ENCODE results near the gene ZFHX3. TPM values are rescaled to one million over a fixed set of nuclear protein-coding genes. Genes with fewer than 3 reads are reported as not detected.

ZFHX3 gene
- polyA plus RNA-seq, 1 donor: 24.3 TPM

DNA sequence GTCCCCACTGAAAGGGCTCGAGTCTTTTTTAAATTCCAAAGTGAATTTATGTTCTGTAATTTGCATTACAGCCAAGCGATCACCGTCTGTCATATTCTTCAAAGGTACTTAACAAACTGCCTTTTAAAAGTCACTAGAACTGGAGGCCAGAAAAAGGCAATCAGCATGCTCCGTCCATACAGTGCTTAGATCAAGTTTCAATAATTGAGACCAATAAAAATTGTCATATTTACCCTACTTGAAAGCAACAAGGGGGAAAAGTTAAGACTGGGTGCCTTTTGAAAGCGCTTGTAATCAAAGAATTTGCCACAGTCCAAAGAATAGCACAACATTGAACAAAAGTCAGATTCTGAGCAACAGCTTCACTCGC, 9.0 kb upstream of the ZFHX3 start:
- DNase-seq: no peak

- no peak for DNase-seq
Observed at GRCh38 chr16:73056448-73056847, 8.5 kb upstream of the ZFHX3 start.

- no peak for DNase-seq
Observed at GRCh38 chr16:73054813-73055482, 7.0 kb upstream of the ZFHX3 start.

DNA sequence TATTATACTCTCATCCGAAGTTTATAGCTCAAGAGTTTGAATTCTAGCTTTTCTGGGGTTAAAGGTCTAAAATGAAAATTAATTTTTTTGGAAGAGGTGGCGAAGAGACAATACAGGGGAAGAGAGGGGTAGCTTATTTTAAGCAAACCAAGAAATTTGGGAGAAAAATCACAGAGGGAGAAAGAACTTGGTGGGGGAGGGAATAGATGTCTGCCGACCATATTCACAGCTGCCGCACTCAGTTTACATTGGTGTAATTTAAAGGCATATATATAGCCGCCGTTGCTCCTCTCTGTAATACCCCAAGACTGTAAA, 6.5 kb upstream of the ZFHX3 start:
- no peak for DNase-seq

DNA sequence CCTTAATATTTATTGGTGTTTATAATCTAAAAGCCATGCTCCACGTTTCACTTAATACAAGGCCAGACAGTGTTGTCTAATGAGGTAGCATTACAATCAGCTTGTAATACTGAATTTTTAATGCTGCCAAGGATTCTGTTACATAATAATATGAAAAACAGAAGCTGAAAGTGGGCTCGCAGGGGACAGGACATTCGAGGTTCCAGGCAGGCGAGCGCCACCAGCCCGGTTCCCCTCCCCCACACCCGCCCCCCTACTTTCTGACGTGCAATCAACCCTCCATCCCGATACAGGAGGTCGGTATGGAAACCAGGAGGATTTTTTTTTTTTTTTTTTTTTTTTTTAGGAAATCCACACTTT, 6.2 kb upstream of the ZFHX3 start:
- no peak for DNase-seq

- DNase-seq: no peak
Observed at GRCh38 chr16:73053364-73054124, 5.6 kb upstream of the ZFHX3 start.

- no peak for DNase-seq
Observed at GRCh38 chr16:73053038-73053363, 5.1 kb upstream of the ZFHX3 start.

DNA sequence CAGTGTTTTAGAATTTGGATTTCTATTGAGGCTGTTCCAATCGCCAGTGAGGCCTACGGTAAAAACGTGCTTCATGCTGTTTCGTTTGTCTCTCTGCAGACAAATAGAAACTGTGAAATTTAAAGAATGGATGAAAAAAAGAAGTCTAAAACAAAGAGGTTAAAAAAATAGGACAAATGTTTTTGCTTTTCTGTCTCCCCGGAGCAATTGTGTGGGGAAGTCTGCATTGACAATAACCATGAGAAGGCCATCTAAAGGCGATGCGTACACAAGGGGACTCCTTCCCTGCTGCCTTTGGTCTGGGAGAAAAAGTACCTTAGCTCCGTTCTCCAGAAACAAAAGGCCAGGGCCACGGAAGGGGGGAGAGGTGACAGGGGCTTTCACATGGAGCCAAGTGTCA, 4.6 kb upstream of the ZFHX3 start:
- no peak for DNase-seq

GRCh38 chr16:73051961-73052360, 4.0 kb upstream of the ZFHX3 start:
- DNase-seq: no peak

DNA sequence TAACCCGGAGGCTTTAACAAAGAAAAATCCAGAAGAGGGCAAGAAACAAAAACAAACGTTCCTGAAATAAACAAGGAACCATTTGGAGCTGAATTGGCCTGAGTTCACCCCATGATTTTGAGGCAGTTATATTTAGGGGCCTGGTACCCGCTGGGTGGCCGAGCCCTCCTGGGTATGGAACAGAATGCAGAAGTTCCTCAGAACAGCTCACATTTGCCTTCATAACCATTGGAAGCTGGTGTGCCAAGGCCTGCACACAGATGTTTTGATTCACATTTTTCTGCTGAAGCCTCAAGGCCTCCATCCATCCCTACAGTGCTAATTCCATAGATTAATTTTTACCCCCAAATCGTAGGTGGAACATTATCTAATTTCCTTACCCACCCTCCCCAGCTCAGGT, 3.3 kb upstream of the ZFHX3 start:
- no peak for DNase-seq

- DNase-seq: no peak
Observed at GRCh38 chr16:73050201-73051099, 2.5 kb upstream of the ZFHX3 start.

DNA sequence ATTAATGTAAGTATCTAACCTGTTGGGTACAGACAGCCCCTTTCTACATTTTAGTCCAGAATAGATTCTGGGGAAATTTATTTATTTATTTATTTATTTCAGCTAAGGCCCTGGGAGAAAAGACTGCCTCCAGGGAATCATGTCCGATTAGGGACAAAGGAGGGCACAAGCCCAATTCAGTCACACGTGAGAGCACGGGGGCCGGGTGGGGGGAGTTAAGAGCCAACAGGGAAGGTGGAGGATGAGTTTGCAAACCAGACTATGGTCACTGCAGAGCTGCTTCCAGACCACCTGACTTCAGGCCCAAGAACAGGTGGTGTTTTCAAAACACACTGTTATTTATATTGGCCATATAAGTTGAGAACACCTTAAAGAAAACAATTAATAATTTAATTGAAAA, 1.6 kb upstream of the ZFHX3 start:
- no peak for DNase-seq

- DNase-seq: no peak
Observed at GRCh38 chr16:73049091-73049490, 1.2 kb upstream of the ZFHX3 start.

DNA sequence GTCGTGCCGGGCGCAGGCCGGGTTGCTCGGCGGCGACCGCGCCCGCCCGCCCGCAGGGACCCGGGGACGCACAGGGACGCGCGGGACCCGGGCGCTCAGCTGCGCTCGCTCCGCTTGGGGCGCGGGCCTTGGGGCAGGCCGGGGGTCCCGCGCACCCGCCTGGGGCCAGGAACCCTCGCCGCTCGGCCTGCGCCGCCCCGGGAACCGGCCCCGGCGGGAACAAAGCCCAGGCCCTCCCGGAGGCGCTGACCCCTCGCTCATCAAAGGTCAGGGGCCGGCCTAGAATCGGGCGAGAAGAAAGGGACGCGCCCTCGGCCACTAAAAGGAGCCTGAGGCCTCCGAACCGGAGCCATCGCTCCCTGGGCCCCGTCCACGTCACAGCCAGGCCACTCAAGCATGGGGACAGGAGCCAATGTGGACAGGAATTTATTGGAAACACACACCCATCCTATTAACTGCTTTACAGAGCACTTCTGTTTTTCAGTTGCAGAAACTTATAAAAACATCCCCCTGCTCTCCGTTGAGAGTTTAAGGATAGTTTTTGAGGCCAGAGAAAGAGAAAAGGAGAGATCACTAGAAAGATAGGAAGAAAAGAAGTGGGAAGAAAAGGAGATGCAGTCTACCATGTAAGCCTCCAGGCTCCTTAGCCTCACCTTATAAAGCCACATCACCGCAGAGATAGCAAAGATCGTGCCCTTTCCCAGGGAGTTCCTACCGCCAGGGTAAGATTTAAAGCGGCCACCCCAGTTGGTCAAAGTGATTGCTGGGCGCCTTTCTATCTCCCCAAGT, 558 bp upstream of the ZFHX3 start:
- DNase-seq: no peak

DNA sequence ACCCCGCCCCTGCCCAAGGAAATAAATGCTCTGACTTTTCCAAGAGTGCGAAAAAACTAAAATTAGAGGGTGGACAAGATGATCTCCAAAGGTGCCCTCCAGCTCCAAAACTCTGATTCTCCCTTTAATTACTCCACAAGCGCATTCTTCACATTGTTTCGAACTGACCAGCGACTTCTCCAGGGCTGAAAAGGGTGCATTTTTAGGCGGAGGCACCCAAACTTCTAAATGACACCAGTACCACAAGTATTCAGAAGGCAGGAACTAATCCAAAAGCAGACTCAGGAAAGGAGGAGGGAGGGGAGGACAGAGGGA, 750 bp downstream of the ZFHX3 start:
- no peak for DNase-seq

- DNase-seq: no peak
Observed at GRCh38 chr16:73046849-73047214, 1.1 kb downstream of the ZFHX3 start.

DNA sequence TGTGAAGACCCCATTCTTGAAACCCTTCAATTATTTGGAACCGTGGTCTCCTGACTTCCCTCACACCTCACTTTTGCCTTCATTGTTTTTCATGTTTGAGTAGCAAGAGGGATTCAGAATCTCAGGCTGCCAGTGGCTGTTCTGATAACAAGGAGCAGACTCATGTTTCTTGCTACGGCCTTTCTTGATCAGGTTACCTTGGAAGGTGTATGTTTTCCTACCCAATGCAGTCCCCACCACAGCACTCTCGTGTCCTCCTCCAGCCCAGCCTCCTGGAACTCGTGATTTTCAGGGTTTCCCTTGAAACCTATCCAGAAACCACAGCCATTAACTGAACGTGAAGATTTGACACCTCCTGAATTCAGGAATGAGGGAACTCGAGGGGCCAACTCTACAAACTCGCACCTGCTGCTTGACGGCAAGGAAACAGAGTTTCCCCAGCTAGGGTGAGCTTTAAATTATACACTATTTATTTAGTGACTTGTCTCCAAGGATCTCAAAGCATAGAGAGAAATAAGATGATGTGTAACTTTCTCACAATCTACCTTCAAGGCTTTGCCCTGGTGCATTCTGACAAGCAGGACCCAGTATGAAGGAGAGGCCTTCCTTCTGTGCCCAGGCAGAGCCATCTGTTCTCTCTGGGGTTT, 1.6 kb downstream of the ZFHX3 start:
- no peak for DNase-seq

GRCh38 chr16:73043828-73044467, 4.0 kb downstream of the ZFHX3 start:
- no peak for DNase-seq

DNA sequence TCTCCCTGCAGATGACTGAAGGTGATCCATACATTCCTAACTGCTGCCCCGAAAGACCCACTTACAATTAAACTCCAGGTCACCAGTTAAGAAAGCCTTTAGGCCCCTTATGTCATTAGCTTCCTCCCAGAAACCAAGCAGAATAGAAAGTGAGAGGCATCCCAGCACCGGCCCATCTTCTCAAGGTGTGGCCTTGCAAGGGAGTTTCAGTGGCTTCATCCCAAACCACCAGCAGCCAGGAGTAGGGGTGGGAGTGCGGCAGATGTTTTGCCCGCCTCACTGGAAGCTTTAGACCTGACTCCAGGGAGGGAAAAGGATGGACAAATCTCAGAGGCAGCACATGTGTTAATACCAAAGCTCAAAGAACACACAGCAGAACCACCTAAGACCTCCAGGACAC, 5.1 kb downstream of the ZFHX3 start:
- DNase-seq: no peak

- no peak for DNase-seq
Observed at GRCh38 chr16:73041676-73042075, 6.3 kb downstream of the ZFHX3 start.

GRCh38 chr16:73040735-73041402, 7.1 kb downstream of the ZFHX3 start:
- no peak for DNase-seq
